Measurements from ENCODE around the gene ALPG. TPM values are rescaled to one million over a fixed set of nuclear protein-coding genes. Genes with fewer than 3 reads are reported as not detected.
"Not testable (repeated sequence)": the region's sequence is repeated elsewhere in the genome, so short reads cannot be mapped to it uniquely, and the experiment has no call there.

Gene ALPG
- total RNA-seq, 1 experiment from 2014 or later = 0.10 TPM

- H3K9me2 ChIP-seq (ENCODE audit: insufficient read depth) = no peaks in the 10 kb centered on the region
- H3K36me3 ChIP-seq (ENCODE audit: control insufficient read depth in 1 of 2, insufficient read depth in 2 of 2, low read length in 2 of 2) = no peaks in the 10 kb centered on the region
- no peak overlapping the region for H3K27ac ChIP-seq (ENCODE audit: low read depth, low read length)
- ChIA-PET RAD21 (ENCODE audit: low non-redundant PET in 1 of 2, low total read pairs in 2 of 2, uncharacterized antibody in 2 of 2, unreplicated experiment in 2 of 2) (no interaction called here), POLR2A (no interaction called here), CTCF (no interaction called here)
- H4K20me1 ChIP-seq (ENCODE audit: insufficient read depth) = no peaks in the 10 kb centered on the region
- no peaks in the 10 kb centered on the region for H3K27me3 ChIP-seq (ENCODE audit: insufficient read depth, low read length)
- H3K9me3 ChIP-seq (ENCODE audit: control insufficient read depth in 1 of 2, insufficient read depth in 1 of 2, low read depth in 1 of 2, low read length in 2 of 2) = no peaks in the 10 kb centered on the region
- H3K4me3 ChIP-seq (replicated peaks in 1 of 2; ENCODE audit: low read depth in 1 of 2, low read length in 2 of 2) = no peak overlapping the region
- no peak overlapping the region for H3K4me2 ChIP-seq (ENCODE audit: low read length)
- no peaks in the 10 kb centered on the region for H3K79me2 ChIP-seq (ENCODE audit: insufficient read depth, low read length)
- TF ChIP-seq EGR1 (IDR thresholded peaks at IDR 0.05; ENCODE audit: low read depth) (no peak), RAD21 (IDR thresholded peaks at IDR 0.05; ENCODE audit: low read depth) (no peak), YY1 (IDR thresholded peaks at IDR 0.05; ENCODE audit: extremely low read depth, insufficient replicate concordance, low read depth, low read length) (no peak), TCF7L2 (IDR thresholded peaks at IDR 0.05; ENCODE audit: borderline replicate concordance, extremely low read depth, insufficient read depth, insufficient read length) (no peak), EZH2phosphoT487 (IDR thresholded peaks at IDR 0.05; ENCODE audit: borderline replicate concordance) (no peak), MAX (IDR thresholded peaks at IDR 0.05) (no peak), ATF3 (IDR thresholded peaks at IDR 0.05) (no peak), SRF (IDR thresholded peaks at IDR 0.05; ENCODE audit: low read depth) (no peak), POLR2A (IDR thresholded peaks at IDR 0.05; ENCODE audit: borderline replicate concordance, extremely low read depth, insufficient read depth, insufficient read length) (no peak), JUND (IDR thresholded peaks at IDR 0.05) (no peak), FOSL1 (IDR thresholded peaks at IDR 0.05; ENCODE audit: low read depth) (no peak), CEBPB (IDR thresholded peaks at IDR 0.05; ENCODE audit: low read depth) (no peak), CTCF (IDR thresholded peaks at IDR 0.05 in 2 of 3, conservative IDR thresholded peaks at IDR 0.05 in 1 of 3; ENCODE audit: borderline replicate concordance in 1 of 3, insufficient read depth in 1 of 3, low read depth in 2 of 3, low read length in 2 of 3) (no peak)
- no TSS peak for BruUV-seq (replicated peaks)
- no peak overlapping the region for H3K9ac ChIP-seq (ENCODE audit: low read length)
- H3K4me1 ChIP-seq (ENCODE audit: control insufficient read depth in 1 of 2, insufficient read depth in 2 of 2, low read length in 2 of 2) = no peaks in the 10 kb centered on the region
- no peak overlapping the region for H2AFZ ChIP-seq (ENCODE audit: low read depth, low read length, poor library complexity, severe bottlenecking)
- intact Hi-C loops (cut with micrococcal nuclease) = no loop called here
- DNase-seq (ENCODE audit: low read depth, low spot score) = no peak
- peak; percentile 38 for ATAC-seq
These were observed 43.3 kb downstream of the ALPG start for GRCh38 chr2:232449964-232450363.

GRCh38 chr2:232451645-232452044 is 45.0 kb downstream of the ALPG start:
- H4K20me1 ChIP-seq (ENCODE audit: insufficient read depth); H3K79me2 ChIP-seq (ENCODE audit: insufficient read depth, low read length); H2AFZ ChIP-seq (ENCODE audit: low read depth, low read length, poor library complexity, severe bottlenecking); H3K9me3 ChIP-seq (ENCODE audit: control insufficient read depth in 1 of 2, insufficient read depth in 1 of 2, low read depth in 1 of 2, low read length in 2 of 2); DNase-seq (ENCODE audit: low read depth, low spot score); intact Hi-C loops (cut with micrococcal nuclease); H3K9ac ChIP-seq (ENCODE audit: low read length); H3K27me3 ChIP-seq (ENCODE audit: insufficient read depth, low read length); H3K4me3 ChIP-seq (replicated peaks in 1 of 2; ENCODE audit: low read depth in 1 of 2, low read length in 2 of 2); H3K4me2 ChIP-seq (ENCODE audit: low read length); POLR2A ChIA-PET; CTCF ChIA-PET; ATAC-seq; H3K9me2 ChIP-seq (ENCODE audit: insufficient read depth); BruUV-seq (replicated peaks); RAD21 ChIA-PET (ENCODE audit: low non-redundant PET in 1 of 2, low total read pairs in 2 of 2, uncharacterized antibody in 2 of 2, unreplicated experiment in 2 of 2); H3K4me1 ChIP-seq (ENCODE audit: control insufficient read depth in 1 of 2, insufficient read depth in 2 of 2, low read length in 2 of 2); H3K27ac ChIP-seq (ENCODE audit: low read depth, low read length); H3K36me3 ChIP-seq (ENCODE audit: control insufficient read depth in 1 of 2, insufficient read depth in 2 of 2, low read length in 2 of 2): not testable (repeated sequence)

Measured in HCT116 (cell line).